Fibroblast of upper back skin (primary cell): ENCODE measurements around the gene TIE1.

Experiments
- DNase-seq: peaks from one replicate; pipeline ENCODE4 v3.0.0-alpha.2; 2013

The TIE1 gene

DNA sequence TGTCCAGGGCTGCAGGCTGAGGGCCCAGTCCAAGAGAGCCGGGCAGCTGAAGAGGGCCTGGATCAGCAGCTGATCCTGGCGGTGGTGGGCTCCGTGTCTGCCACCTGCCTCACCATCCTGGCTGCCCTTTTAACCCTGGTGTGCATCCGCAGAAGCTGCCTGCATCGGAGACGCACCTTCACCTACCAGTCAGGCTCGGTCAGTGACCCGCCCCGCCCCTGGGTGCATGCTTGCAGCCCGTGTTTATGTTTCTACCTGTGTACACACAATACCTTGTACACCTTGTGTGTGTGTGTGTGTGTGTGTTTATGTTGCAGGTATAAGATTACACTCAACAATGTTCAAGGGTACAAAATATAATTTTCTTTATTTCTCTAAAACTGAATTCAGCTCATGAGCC is 13.0 kb downstream of the TIE1 start:
- DNase-seq, result no peak

DNA sequence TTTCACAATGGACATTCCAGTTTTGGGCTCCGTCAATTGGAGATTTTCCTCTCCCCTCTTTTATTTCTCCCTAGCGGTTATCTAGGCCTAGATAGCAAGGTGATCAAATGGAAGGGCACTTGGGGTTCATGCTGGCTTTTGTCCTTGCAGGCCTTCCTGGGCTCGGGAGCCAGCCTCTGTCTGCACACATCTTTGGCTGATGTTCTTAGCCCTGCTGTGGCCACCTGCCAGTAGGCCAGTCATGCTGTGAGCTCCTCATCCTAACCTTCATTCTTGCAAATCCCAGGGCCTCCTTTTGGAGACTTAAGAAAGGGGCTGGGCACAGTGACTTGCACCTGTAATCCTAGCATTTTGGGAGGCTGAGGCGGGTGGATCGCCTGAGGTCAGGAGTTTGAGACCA is 13.5 kb downstream of the TIE1 start:
- DNase-seq, result no peak

GRCh38 chr1:43315481-43315880 is 14.7 kb downstream of the TIE1 start:
- DNase-seq, result no peak

GRCh38 chr1:43315963-43316737 is 15.4 kb downstream of the TIE1 start:
- no peak for DNase-seq

DNA sequence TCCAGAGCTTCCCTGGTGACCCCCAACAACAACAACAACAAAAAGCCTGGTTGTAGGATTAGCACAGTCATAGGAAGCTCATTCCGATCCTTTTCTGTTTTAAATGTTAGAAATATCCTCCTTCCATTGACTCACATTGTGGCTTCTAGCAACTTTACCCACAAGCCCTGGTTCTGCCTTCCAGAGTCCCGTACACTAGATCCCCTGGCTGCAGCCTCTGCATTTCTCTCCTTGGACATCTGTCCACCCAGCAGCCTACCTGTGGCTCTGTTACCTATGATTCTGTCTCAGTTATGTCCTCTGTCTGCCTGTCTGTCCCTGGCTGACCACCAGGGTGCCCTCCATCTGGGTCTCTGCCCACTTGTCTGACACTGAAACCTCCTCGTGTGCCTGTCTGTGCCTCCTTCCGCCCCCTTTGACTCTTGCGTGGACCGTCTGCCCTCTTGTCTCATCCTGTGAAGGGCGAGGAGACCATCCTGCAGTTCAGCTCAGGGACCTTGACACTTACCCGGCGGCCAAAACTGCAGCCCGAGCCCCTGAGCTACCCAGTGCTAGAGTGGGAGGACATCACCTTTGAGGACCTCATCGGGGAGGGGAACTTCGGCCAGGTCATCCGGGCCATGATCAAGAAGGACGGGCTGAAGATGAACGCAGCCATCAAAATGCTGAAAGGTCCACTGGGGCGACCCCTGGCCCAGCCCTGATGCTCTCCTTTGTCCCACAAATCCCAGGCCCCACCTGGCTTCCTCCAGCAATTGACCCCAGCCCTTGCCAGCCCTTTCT is 16.1 kb downstream of the TIE1 start:
- no peak for DNase-seq

DNA sequence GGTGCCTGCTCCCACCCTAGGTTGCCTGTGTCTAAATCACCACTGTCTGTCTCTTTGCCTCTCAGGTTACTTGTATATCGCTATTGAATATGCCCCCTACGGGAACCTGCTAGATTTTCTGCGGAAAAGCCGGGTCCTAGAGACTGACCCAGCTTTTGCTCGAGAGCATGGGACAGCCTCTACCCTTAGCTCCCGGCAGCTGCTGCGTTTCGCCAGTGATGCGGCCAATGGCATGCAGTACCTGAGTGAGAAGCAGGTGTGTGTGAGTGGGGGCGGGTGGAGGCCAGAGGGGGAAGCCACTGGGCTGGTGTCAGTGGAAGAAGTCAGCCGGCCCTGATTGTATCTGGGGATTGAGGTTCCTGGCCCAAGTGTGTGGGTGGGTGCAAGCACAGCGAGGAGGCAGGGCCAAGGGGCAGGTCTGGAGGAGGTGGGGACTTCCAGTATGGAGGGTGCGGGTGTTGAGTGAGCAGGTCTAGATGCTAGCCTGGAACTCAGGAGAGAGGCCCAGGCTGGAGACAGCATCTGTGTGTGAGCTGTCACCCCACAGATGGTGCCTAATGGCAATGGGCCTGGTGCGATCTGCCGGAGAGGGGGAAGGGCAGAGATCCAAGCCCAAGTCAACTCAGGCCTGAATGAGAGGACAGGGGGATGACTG is 17.2 kb downstream of the TIE1 start:
- peak; percentile 19 for DNase-seq

DNA sequence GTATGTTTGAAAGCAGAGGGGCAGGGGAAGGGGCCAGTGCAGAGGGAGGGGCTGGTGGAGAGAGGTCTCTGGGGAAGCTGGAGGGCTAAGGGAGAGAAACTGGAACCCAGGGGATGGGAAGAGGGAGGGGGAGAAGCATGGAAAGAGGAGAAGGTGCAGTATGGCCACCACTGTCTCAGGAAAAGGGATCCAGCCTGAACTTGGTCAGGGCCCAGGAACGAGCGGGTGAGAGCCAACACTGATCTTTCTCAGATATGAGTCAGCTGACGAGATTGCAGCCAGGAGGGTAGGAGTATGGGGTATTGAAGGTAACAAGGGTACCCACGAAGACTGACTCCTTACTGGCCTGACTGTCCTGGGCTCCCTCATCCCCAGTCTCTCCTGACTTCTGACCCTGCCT is 18.0 kb downstream of the TIE1 start:
- DNase-seq, result no peak

DNA sequence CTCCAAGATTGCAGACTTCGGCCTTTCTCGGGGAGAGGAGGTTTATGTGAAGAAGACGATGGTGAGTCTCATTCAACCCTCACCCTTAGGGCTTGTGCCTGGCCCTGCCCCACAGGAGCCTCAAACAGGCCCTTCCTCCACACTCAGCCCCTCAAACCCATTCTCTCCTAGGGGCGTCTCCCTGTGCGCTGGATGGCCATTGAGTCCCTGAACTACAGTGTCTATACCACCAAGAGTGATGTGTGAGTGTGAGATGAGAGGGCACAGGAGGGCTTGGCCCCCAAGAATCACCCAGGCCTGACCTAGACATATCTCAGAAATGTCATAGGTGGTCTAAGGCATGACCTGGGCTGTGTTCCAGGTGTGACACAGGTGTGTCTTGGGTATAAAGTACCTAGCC is 18.5 kb downstream of the TIE1 start:
- no peak for DNase-seq

GRCh38 chr1:43319766-43320165 is 19.0 kb downstream of the TIE1 start:
- DNase-seq, result no peak

GRCh38 chr1:43321331-43321891 is 20.6 kb downstream of the TIE1 start:
- DNase-seq, result no peak

DNA sequence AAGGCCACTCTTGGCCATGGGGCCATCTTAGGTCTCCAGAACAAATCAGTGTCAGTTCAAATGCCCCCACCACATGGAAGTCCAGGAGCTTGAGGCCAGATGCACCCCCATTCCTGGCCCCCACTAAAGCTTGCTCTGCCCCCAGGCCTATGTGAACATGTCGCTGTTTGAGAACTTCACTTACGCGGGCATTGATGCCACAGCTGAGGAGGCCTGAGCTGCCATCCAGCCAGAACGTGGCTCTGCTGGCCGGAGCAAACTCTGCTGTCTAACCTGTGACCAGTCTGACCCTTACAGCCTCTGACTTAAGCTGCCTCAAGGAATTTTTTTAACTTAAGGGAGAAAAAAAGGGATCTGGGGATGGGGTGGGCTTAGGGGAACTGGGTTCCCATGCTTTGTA is 21.7 kb downstream of the TIE1 start:
- DNase-seq, result no peak

DNA sequence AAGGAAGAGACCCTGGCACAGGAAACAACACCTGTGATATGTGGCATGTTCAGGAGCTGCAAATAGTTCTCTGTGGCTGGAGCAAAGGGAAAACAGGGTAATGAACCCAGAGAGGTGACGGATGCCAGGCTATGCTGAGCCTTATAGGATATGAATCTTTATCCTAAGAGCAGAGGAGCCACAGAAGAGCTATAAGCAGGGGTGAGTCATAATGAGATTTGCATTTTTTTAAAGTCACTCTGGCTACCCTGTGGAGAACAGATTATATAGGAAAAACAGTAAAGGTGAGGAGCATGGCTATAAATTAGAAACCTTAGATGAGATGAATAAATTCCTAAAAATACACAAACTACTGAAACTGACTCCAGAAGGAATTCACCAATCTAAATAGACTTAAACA is 24.0 kb downstream of the TIE1 start:
- DNase-seq, result no peak

- no peak for DNase-seq
These were observed 24.6 kb downstream of the TIE1 start for GRCh38 chr1:43325381-43325780.

- peak; percentile 35 for DNase-seq
These were observed 26.9 kb downstream of the TIE1 start for GRCh38 chr1:43327549-43328292.

GRCh38 chr1:43329995-43330751 is 29.4 kb downstream of the TIE1 start:
- DNase-seq, result peak; percentile 77

- no peak for DNase-seq
These were observed 30.9 kb downstream of the TIE1 start for GRCh38 chr1:43331688-43332087.

- no peak for DNase-seq
These were observed 33.8 kb downstream of the TIE1 start for GRCh38 chr1:43334453-43335205.

DNA sequence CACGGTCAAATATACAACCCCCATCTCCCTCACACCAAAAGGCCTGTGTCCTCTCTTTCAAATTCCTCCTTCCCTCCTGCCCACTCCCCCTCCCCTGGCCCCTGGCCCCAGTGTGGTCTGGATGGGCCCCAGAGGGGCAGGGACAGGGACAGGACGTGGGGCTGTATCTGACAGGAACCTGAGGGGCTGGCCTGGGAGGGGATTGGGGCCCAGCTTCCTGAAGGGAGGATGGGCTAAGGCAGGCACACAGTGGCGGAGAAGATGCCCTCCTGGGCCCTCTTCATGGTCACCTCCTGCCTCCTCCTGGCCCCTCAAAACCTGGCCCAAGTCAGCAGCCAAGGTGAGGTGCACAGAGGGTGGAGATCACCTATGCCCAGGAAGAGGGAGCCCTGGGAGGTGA is 36.8 kb downstream of the TIE1 start, which contains the start of gene MPL:
MPL (plus strand) TSS at position 231 of the 400 bp plus-strand sequence; CDS start at position 262, 31 bp downstream.
- DNase-seq, result no peak

GRCh38 chr1:43338001-43338400 is 37.2 kb downstream of the TIE1 start:
- no peak for DNase-seq

DNA sequence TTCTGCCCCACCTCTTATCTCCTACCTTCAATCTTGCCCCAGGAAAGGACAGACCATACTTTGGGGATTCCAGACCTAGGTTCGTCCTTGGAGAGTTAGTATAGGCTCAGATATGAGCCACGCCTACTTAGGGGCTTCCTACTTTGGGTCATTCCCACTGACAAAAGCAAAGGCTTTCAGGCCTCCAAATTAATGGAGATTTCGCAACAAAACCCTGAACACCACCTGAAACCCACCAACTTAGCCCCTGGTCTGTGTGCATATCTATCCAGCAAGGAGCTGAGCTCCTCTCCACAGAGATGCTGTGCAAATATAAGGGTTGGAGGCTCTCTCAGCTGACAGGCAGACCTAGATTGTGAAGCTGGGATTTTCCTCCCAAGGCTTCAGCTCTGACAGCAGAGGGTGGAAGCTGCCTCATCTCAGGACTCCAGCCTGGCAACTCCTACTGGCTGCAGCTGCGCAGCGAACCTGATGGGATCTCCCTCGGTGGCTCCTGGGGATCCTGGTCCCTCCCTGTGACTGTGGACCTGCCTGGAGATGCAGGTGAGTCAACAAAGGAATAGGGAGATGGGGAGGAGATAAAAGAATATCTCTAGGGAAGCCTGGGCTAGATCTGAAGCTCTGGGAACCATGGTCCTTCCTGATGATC is 38.9 kb downstream of the TIE1 start:
- DNase-seq, result no peak

- no peak for DNase-seq
These were observed 39.8 kb downstream of the TIE1 start for GRCh38 chr1:43340559-43340958.
